H9 (cell line): ENCODE measurements around the gene INPP5A. TPM values are rescaled to one million over a fixed set of nuclear protein-coding genes. Genes with fewer than 3 reads are reported as not detected.

Experiments
- DNase-seq: peaks from one replicate; pipeline ENCODE4 v3.0.0-alpha.2; 2017
- H2AFZ ChIP-seq: one replicate; pipeline ENCODE4 v1.6.1; 2013; ENCODE audit warnings: mild to moderate bottlenecking, low read length, control low read depth, moderate library complexity
- H2AK5ac ChIP-seq: 2 replicates; pipeline ENCODE4 v1.6.1; 2013; ENCODE audit warnings: low read length, control low read depth, mixed read lengths; ENCODE audit not compliant: insufficient read length
- H2BK120ac ChIP-seq: one replicate; pipeline ENCODE4 v1.6.1; 2013; ENCODE audit warnings: low read depth, mild to moderate bottlenecking, low read length, control low read depth, inconsistent platforms; ENCODE audit not compliant: poor library complexity, severe bottlenecking
- H2BK12ac ChIP-seq: 2 replicates; pipeline ENCODE4 v1.6.1; 2013; ENCODE audit warnings: low read length, control low read depth, mixed read lengths, low read depth; ENCODE audit not compliant: insufficient read length
- H2BK15ac ChIP-seq: 2 replicates; pipeline ENCODE4 v1.6.1; 2013; ENCODE audit warnings: low read depth, low read length, control low read depth
- H2BK20ac ChIP-seq: one replicate; pipeline ENCODE4 v1.6.1; 2013; ENCODE audit warnings: low read depth, mild to moderate bottlenecking, low read length, control low read depth, inconsistent platforms; ENCODE audit not compliant: poor library complexity, severe bottlenecking
- H2BK5ac ChIP-seq: 2 replicates; pipeline ENCODE4 v1.6.1; 2013; ENCODE audit warnings: low read length, control low read depth, mixed read lengths; ENCODE audit not compliant: insufficient read length
- H3K14ac ChIP-seq: 2 replicates; pipeline ENCODE4 v1.6.1; 2013; ENCODE audit warnings: low read length, control low read depth; ENCODE audit not compliant: insufficient read depth
- H3K18ac ChIP-seq: 2 replicates; pipeline ENCODE4 v1.6.1; 2013; ENCODE audit warnings: low read depth, mild to moderate bottlenecking, mixed read lengths, low read length, control low read depth; ENCODE audit not compliant: insufficient read length
- H3K23ac ChIP-seq: 2 replicates; pipeline ENCODE4 v1.6.1; 2013; ENCODE audit warnings: low read length, control low read depth, mixed read lengths, low read depth; ENCODE audit not compliant: insufficient read length
- H3K23me2 ChIP-seq: 2 replicates; pipeline ENCODE4 v1.6.1; 2013; ENCODE audit warnings: low read depth, mild to moderate bottlenecking, mixed read lengths, low read length, control low read depth; ENCODE audit not compliant: insufficient read length, poor library complexity, severe bottlenecking
- H3K27ac ChIP-seq: 2 replicates; pipeline ENCODE4 v1.5.1; 2013; ENCODE audit warnings: low read length, control low read depth, mixed read lengths, low read depth; ENCODE audit not compliant: insufficient read length
- H3K27me3 ChIP-seq: 2 replicates; pipeline ENCODE4 v1.6.1; 2013; ENCODE audit warnings: low read length, control low read depth, inconsistent platforms; ENCODE audit not compliant: insufficient read depth
- H3K4ac ChIP-seq: 2 replicates; pipeline ENCODE4 v1.6.1; 2013; ENCODE audit warnings: low read depth, mild to moderate bottlenecking, control low read depth, inconsistent platforms, low read length, moderate library complexity
- H3K4me1 ChIP-seq: 2 replicates; pipeline ENCODE4 v1.6.1; 2013; ENCODE audit warnings: low read length, control low read depth, inconsistent platforms; ENCODE audit not compliant: insufficient read depth
- H3K4me2 ChIP-seq: 2 replicates; pipeline ENCODE4 v1.6.1; 2013; ENCODE audit warnings: low read length, control low read depth, mixed read lengths; ENCODE audit not compliant: insufficient read length, insufficient read depth
- H3K56ac ChIP-seq: 2 replicates; pipeline ENCODE4 v1.6.1; 2013; ENCODE audit warnings: low read depth, mild to moderate bottlenecking, mixed read lengths, low read length, control low read depth; ENCODE audit not compliant: insufficient read length
- H3K79me1 ChIP-seq: 2 replicates; pipeline ENCODE4 v1.6.1; 2013; ENCODE audit warnings: low read depth, mild to moderate bottlenecking, moderate library complexity, low read length, control low read depth, inconsistent platforms; ENCODE audit not compliant: insufficient read depth, poor library complexity, severe bottlenecking
- H3K79me2 ChIP-seq: 2 replicates; pipeline ENCODE4 v1.6.1; 2013; ENCODE audit warnings: low read length, control low read depth, inconsistent platforms; ENCODE audit not compliant: insufficient read depth
- H3K9ac ChIP-seq: 2 replicates; pipeline ENCODE4 v1.6.1; 2013; ENCODE audit warnings: low read length, control low read depth, mixed read lengths; ENCODE audit not compliant: insufficient read length; ENCODE audit errors: extremely low read depth
- H3K9me3 ChIP-seq: one replicate; pipeline ENCODE4 v1.6.1; 2013; ENCODE audit warnings: low read depth, low read length, inconsistent platforms; ENCODE audit not compliant: control insufficient read depth
- H3T11ph ChIP-seq: one replicate; pipeline ENCODE4 v1.6.1; 2013; ENCODE audit warnings: mild to moderate bottlenecking, low read length, control low read depth, inconsistent platforms
- H4K20me1 ChIP-seq: one replicate; pipeline ENCODE4 v1.6.1; 2013; ENCODE audit not compliant: control insufficient read depth, insufficient read length, insufficient read depth
- H4K5ac ChIP-seq: 2 replicates; pipeline ENCODE4 v1.6.1; 2013; ENCODE audit warnings: low read depth, mild to moderate bottlenecking, mixed read lengths, low read length, control low read depth; ENCODE audit not compliant: insufficient read length
- H4K8ac ChIP-seq: replicated peaks from 2 replicates; pipeline ENCODE4 v1.6.1; 2013; ENCODE audit warnings: low read length, control low read depth, mixed read lengths, low read depth; ENCODE audit not compliant: insufficient read length
- H4K91ac ChIP-seq: 2 replicates; pipeline ENCODE4 v1.6.1; 2013; ENCODE audit warnings: low read depth, mild to moderate bottlenecking, moderate library complexity, mixed read lengths, low read length, control low read depth; ENCODE audit not compliant: insufficient read length
- H3K27ac Mint-ChIP-seq, 3 experiments: 2 replicates in 2 of 3; 3 replicates in 1 of 3; pipeline ENCODE4 v1.8.0; 2020 to 2021; ENCODE audit warnings: mixed read lengths in 3 of 3, mild to moderate bottlenecking in 1 of 3, moderate library complexity in 1 of 3
- H3K27me3 Mint-ChIP-seq: 2 replicates; pipeline ENCODE4 v1.8.0; 2021; ENCODE audit warnings: low read depth, mild to moderate bottlenecking, moderate library complexity, mixed read lengths
- H3K36me3 Mint-ChIP-seq, 3 experiments: 2 replicates in 2 of 3; 3 replicates in 1 of 3; pipeline ENCODE4 v1.8.0; 2020 to 2021; ENCODE audit warnings: low read depth in 3 of 3, mixed read lengths in 3 of 3; ENCODE audit not compliant: insufficient read depth in 1 of 3
- H3K4me1 Mint-ChIP-seq, 2 experiments: 2 replicates each; pipeline ENCODE4 v1.8.0; 2020; ENCODE audit warnings: mixed read lengths in 2 of 2
- H3K4me3 Mint-ChIP-seq, 2 experiments: 2 replicates in 1 of 2; 3 replicates in 1 of 2; pipeline ENCODE4 v1.8.0; 2020 to 2021; ENCODE audit warnings: mild to moderate bottlenecking in 2 of 2, mixed read lengths in 2 of 2, moderate library complexity in 1 of 2
- H3K9me3 Mint-ChIP-seq, 2 experiments: 2 replicates in 1 of 2; 3 replicates in 1 of 2; pipeline ENCODE4 v1.8.0; 2020; ENCODE audit warnings: mild to moderate bottlenecking in 2 of 2, mixed read lengths in 2 of 2, moderate library complexity in 1 of 2
- WGBS: extraction: QIAGEN DNeasy Blood & Tissue Kit; methylation state at CpG from one replicate; pipeline ENCODE4 v1.1.7; 2013; ENCODE audit warnings: missing lambda C conversion rate, low lambda C conversion rate, mixed read lengths; ENCODE audit not compliant: insufficient read length; ENCODE audit errors: extremely low coverage; 5-methylcytosine and 5-hydroxymethylcytosine counted together
- total RNA-seq: library from RNA; stranded (reverse); gene quantifications from 2 replicates; pipeline ENCODE4 v1.2.1, GENCODE V29; 2021
- TF ChIP-seq, protein P1 (sequence below): fragments of 200-600 bp; sonication (generic); conservative IDR thresholded peaks from 3 replicates; pipeline ENCODE4 v1.8.0; 2021; ENCODE audit warnings: antibody characterized with exemption, mild to moderate bottlenecking

INPP5A gene
- total RNA-seq, 1 experiment from 2014 or later = 17.7 TPM

DNA sequence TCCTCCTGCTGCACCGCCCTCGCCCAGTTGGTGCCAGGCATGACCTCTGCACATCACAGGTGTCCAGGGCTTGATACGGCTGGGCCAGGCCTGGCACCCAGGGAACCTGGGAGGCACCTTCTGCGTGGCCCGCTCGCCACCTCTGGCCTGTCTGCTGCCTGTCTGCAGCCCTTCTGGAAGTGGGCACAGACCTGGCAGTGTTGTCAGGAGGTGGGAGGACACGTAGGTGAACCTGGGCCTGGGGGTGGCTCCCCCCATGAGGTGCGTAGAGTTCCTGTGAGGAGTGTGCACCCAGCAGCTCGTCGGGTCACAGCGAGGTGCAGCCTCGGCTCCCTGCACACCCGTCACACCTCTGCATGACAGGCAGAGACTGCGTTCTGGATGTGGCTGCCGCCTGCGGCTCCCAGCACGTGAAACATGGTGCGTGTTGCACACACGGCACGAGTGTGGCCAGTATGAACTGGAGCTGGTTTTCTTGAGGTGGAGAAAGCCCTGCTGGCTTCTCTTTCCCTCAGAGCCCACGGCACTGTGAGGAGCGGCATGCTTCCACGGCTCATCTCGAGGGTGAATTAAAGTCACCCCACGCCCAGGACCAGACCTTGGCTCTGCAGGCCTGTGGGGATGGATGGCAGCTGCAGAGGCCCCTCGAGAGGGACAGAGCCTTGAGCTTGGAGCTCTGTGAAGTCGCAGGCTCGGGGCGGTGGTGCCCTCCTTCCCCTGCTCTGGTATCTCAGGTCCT lies 24.8 kb downstream of the INPP5A start:
- Histone ChIP-seq H3K23me2 (no peaks in the 10 kb centered on the region), H4K20me1 (no peaks in the 10 kb centered on the region), H3K23ac (no peak overlapping the region), H3K9me3 (no peaks in the 10 kb centered on the region), H3K4ac (no peak overlapping the region), H2BK120ac (no peak overlapping the region), H4K91ac (no peak overlapping the region), H2AK5ac (no peak overlapping the region), H2BK5ac (no peak overlapping the region), H3T11ph (no peak overlapping the region), H2BK20ac (no peak overlapping the region), H4K5ac (no peak overlapping the region), H3K79me1 (peaks cover 4% of the 10 kb centered on the region), H3K9ac (no peak overlapping the region), H3K4me2 (no peak overlapping the region), H2BK12ac (no peak overlapping the region), H3K27me3 (no peaks in the 10 kb centered on the region), H3K14ac (no peak overlapping the region; the same call in 1 of the 2 replicates), H3K27ac (no peak overlapping the region), H4K8ac (peak overlapping the region; percentile 19), H3K18ac (no peak overlapping the region), H3K56ac (no peak overlapping the region), H2BK15ac (no peak overlapping the region), H3K79me2 (peaks cover 3% of the 10 kb centered on the region), H3K4me1 (no peaks in the 10 kb centered on the region), H2AFZ (no peak overlapping the region)
- no peak for DNase-seq
- peaks cover 2 to 6% of the 10 kb centered on the region in 2 experiments; a peak in 3 of 4 replicates for H3K4me1 Mint-ChIP-seq
- H3K9me3 Mint-ChIP-seq = peaks cover 5% of the 10 kb centered on the region in 2 experiments; a peak in 4 of 5 replicates
- WGBS = no CpG with 5 or more reads among the region's 29 CpGs
- no peak overlapping the region for H3K27ac Mint-ChIP-seq
- H3K4me3 Mint-ChIP-seq = no peak overlapping the region
- TF ChIP-seq, protein P1, sequence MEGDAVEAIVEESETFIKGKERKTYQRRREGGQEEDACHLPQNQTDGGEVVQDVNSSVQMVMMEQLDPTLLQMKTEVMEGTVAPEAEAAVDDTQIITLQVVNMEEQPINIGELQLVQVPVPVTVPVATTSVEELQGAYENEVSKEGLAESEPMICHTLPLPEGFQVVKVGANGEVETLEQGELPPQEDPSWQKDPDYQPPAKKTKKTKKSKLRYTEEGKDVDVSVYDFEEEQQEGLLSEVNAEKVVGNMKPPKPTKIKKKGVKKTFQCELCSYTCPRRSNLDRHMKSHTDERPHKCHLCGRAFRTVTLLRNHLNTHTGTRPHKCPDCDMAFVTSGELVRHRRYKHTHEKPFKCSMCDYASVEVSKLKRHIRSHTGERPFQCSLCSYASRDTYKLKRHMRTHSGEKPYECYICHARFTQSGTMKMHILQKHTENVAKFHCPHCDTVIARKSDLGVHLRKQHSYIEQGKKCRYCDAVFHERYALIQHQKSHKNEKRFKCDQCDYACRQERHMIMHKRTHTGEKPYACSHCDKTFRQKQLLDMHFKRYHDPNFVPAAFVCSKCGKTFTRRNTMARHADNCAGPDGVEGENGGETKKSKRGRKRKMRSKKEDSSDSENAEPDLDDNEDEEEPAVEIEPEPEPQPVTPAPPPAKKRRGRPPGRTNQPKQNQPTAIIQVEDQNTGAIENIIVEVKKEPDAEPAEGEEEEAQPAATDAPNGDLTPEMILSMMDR = no peak
- peaks cover 3% of the 10 kb centered on the region; the same call in 1 of the 2 replicates for H3K27me3 Mint-ChIP-seq
- peaks cover 0 to 10% (median 2%) of the 10 kb centered on the region in 3 experiments; a peak in 4 of 7 replicates for H3K36me3 Mint-ChIP-seq
